GM23338 (cell line): Measurements from ENCODE around the gene MYT1. TPM values are rescaled to one million over a fixed set of nuclear protein-coding genes. Genes with fewer than 3 reads are reported as not detected.

Experiments
- ATAC-seq: fragments of 200-7000 bp; cut with Tn5 transposase; 3 replicates; pipeline ENCODE4 v1.9.1; 2020
- DNase-seq: peaks from one replicate; pipeline ENCODE4 v3.0.0-alpha.2; 2015; ENCODE audit warnings: low spot score
- H2AFZ ChIP-seq: fragments of 200-600 bp; sonication (generic); 2 replicates; pipeline ENCODE4 v1.8.0; 2016; ENCODE audit warnings: antibody characterized with exemption, mild to moderate bottlenecking, moderate library complexity
- H3F3A ChIP-seq: fragments of 200-600 bp; sonication (generic); replicated peaks from 2 replicates; pipeline ENCODE4 v1.8.0; 2017; ENCODE audit warnings: antibody characterized with exemption, mixed run types, low read depth
- H3K27ac ChIP-seq: fragments of 200-600 bp; sonication (generic); 2 replicates; pipeline ENCODE4 v1.6.1; 2016; ENCODE audit warnings: low read depth
- H3K27me3 ChIP-seq: fragments of 200-600 bp; sonication (generic); 2 replicates; pipeline ENCODE4 v1.8.0; 2016; ENCODE audit warnings: mild to moderate bottlenecking, mixed run types, moderate library complexity; ENCODE audit not compliant: insufficient read depth
- H3K36me3 ChIP-seq: fragments of 200-600 bp; sonication (generic); 2 replicates; pipeline ENCODE4 v1.8.0; 2016; ENCODE audit warnings: mild to moderate bottlenecking; ENCODE audit not compliant: insufficient read depth
- H3K4me1 ChIP-seq: fragments of 200-600 bp; sonication (generic); 2 replicates; pipeline ENCODE4 v1.8.0; 2016; ENCODE audit warnings: mild to moderate bottlenecking, moderate library complexity; ENCODE audit not compliant: insufficient read depth
- H3K4me2 ChIP-seq: fragments of 200-600 bp; sonication (generic); 2 replicates; pipeline ENCODE4 v1.7.1; 2017; ENCODE audit warnings: mixed run types
- H3K4me3 ChIP-seq: fragments of 200-600 bp; sonication (generic); 2 replicates; pipeline ENCODE4 v1.6.1; 2016; ENCODE audit warnings: mixed run types
- H3K79me2 ChIP-seq: fragments of 200-600 bp; sonication (generic); replicated peaks from 2 replicates; pipeline ENCODE4 v1.8.0; 2017; ENCODE audit warnings: mild to moderate bottlenecking; ENCODE audit not compliant: insufficient read depth
- H3K9me2 ChIP-seq: fragments of 200-600 bp; sonication (generic); 2 replicates; pipeline ENCODE4 v1.8.0; 2017; ENCODE audit not compliant: insufficient read depth
- H4K20me1 ChIP-seq: fragments of 200-600 bp; sonication (generic); replicated peaks from 2 replicates; pipeline ENCODE4 v1.8.0; 2017; ENCODE audit warnings: mild to moderate bottlenecking; ENCODE audit not compliant: insufficient read depth
- H3K27ac Mint-ChIP-seq: 2 replicates; pipeline ENCODE4 v1.8.0; 2020; ENCODE audit warnings: inconsistent platforms, mild to moderate bottlenecking, moderate library complexity, mixed read lengths
- H3K27me3 Mint-ChIP-seq: 3 replicates; pipeline ENCODE4 v1.8.0; 2022; ENCODE audit warnings: low read depth, mild to moderate bottlenecking, moderate library complexity, mixed read lengths, inconsistent platforms; ENCODE audit not compliant: insufficient read depth, poor library complexity
- H3K36me3 Mint-ChIP-seq: 3 replicates; pipeline ENCODE4 v1.8.0; 2021; ENCODE audit warnings: low read depth, mild to moderate bottlenecking, inconsistent platforms, moderate library complexity, mixed read lengths
- H3K4me1 Mint-ChIP-seq: 3 replicates; pipeline ENCODE4 v1.8.0; 2020; ENCODE audit warnings: mild to moderate bottlenecking, inconsistent platforms, mixed read lengths
- H3K4me3 Mint-ChIP-seq: 3 replicates; pipeline ENCODE4 v1.8.0; 2021; ENCODE audit warnings: moderate library complexity, mild to moderate bottlenecking, inconsistent platforms, mixed read lengths
- H3K9me3 Mint-ChIP-seq: 3 replicates; pipeline ENCODE4 v1.8.0; 2020; ENCODE audit warnings: moderate library complexity, mild to moderate bottlenecking, inconsistent platforms, mixed read lengths
- CREB1 ChIP-seq: fragments of 250-450 bp; sonication (Bioruptor Pico); IDR thresholded peaks from 2 replicates; pipeline ENCODE4 v1.5.0; 2020; ENCODE audit warnings: low read depth, mild to moderate bottlenecking, moderate library complexity
- CTCF ChIP-seq, 2 experiments: fragments of 200-600 bp in 1 of 2; sonication (generic) in 1 of 2; conservative IDR thresholded peaks; 2 replicates each; pipeline versions ENCODE4 v1.5.1 to v1.6.1; 2016 to 2017; ENCODE audit warnings: antibody characterized with exemption in 2 of 2, low read depth in 2 of 2, mild to moderate bottlenecking in 2 of 2, moderate library complexity in 1 of 2
- ETS1 ChIP-seq: IDR thresholded peaks from 2 replicates; pipeline ENCODE4 v1.6.1; 2016; ENCODE audit warnings: antibody characterized with exemption
- EZH2 ChIP-seq: fragments of 200-600 bp; sonication (generic); IDR thresholded peaks from one replicate; pipeline ENCODE4 v1.8.0; 2017; ENCODE audit warnings: antibody characterized with exemption, mild to moderate bottlenecking, low read depth; ENCODE audit not compliant: unreplicated experiment
- EZH2phosphoT487 ChIP-seq: fragments of 200-600 bp; sonication (generic); IDR thresholded peaks from one replicate; pipeline ENCODE4 v1.8.1; 2018; ENCODE audit warnings: antibody characterized with exemption; ENCODE audit not compliant: unreplicated experiment
- JUNB ChIP-seq: IDR thresholded peaks from one replicate; pipeline ENCODE4 v1.6.1; 2016; ENCODE audit warnings: antibody characterized with exemption; ENCODE audit not compliant: unreplicated experiment
- NANOG ChIP-seq: IDR thresholded peaks from 2 replicates; pipeline ENCODE4 v1.6.1; 2016; ENCODE audit warnings: antibody characterized with exemption, borderline replicate concordance
- POLR2AphosphoS5 ChIP-seq: IDR thresholded peaks from 2 replicates; pipeline ENCODE4 v1.6.1; 2016; ENCODE audit warnings: antibody characterized with exemption, low read depth
- REST ChIP-seq: IDR thresholded peaks from one replicate; pipeline ENCODE4 v1.6.1; 2018; ENCODE audit warnings: antibody characterized with exemption; ENCODE audit not compliant: unreplicated experiment
- STAT1 ChIP-seq: IDR thresholded peaks from one replicate; pipeline ENCODE4 v1.6.1; 2016; ENCODE audit warnings: antibody characterized with exemption; ENCODE audit not compliant: unreplicated experiment
- ZNF114 ChIP-seq: fragments of 250-450 bp; sonication (Bioruptor Pico); IDR thresholded peaks from 2 replicates; pipeline ENCODE4 v1.5.0; 2020; ENCODE audit warnings: mild to moderate bottlenecking, moderate library complexity
- ZNF331 ChIP-seq: fragments of 250-450 bp; sonication (Bioruptor Pico); IDR thresholded peaks from 2 replicates; pipeline ENCODE4 v1.5.0; 2020; ENCODE audit warnings: low read depth, mild to moderate bottlenecking, moderate library complexity
- ZNF462 ChIP-seq: fragments of 250-450 bp; sonication (Bioruptor Pico); IDR thresholded peaks from 2 replicates; pipeline ENCODE4 v1.5.0; 2020; ENCODE audit warnings: mild to moderate bottlenecking, moderate library complexity
- polyA plus RNA-seq: library from polyadenylated mRNA; unstranded; fragments of >200 nt; fragmentation: Nextera tagmentation; extraction: Ambion mirVana; gene quantifications from 2 replicates; pipeline ENCODE4 v1.2.1, GENCODE V29; 2016
- total RNA-seq: library from RNA; depleted of rRNA; stranded (reverse); fragments of >200 nt; shearing (Covaris generic); gene quantifications from 2 replicates; pipeline ENCODE4 v1.2.3, GENCODE V29; 2014

The MYT1 gene
- total and polyA plus RNA-seq, 2 experiments from 2014 or later: 0.83 to 1.6 TPM

- Histone ChIP-seq H3K9me2 (no peaks in the 10 kb centered on the region), H4K20me1 (no peaks in the 10 kb centered on the region), H3K27ac (no peak overlapping the region), H3K4me2 (no peak overlapping the region), H3F3A (no peaks in the 10 kb centered on the region), H3K4me1 (no peaks in the 10 kb centered on the region; the same call in 1 of the 2 replicates), H3K4me3 (no peak overlapping the region), H3K27me3 (no peaks in the 10 kb centered on the region), H2AFZ (no peak overlapping the region), H3K36me3 (no peaks in the 10 kb centered on the region), H3K79me2 (no peaks in the 10 kb centered on the region)
- no peak for TF ChIP-seq CREB1
- no peak for TF ChIP-seq REST
- no peak for TF ChIP-seq ETS1
- TF ChIP-seq NANOG: no peak
- TF ChIP-seq POLR2AphosphoS5: no peak
- TF ChIP-seq ZNF462 (CRISPR knock-in tag): no peak
- TF ChIP-seq STAT1: no peak
- no peak for TF ChIP-seq EZH2
- no peak for TF ChIP-seq EZH2phosphoT487
- no peak for TF ChIP-seq CTCF (conservative IDR thresholded peaks at IDR 0.05; ENCODE audit: low read depth in 2 of 2)
- TF ChIP-seq ZNF331 (CRISPR knock-in tag): no peak
- no peak for TF ChIP-seq JUNB
- no peak for TF ChIP-seq ZNF114 (CRISPR knock-in tag)
- no peak for ATAC-seq
- H3K27me3 Mint-ChIP-seq: peaks cover 14% of the 10 kb centered on the region
- no peaks in the 10 kb centered on the region for H3K36me3 Mint-ChIP-seq
- DNase-seq: peak; percentile 0
- no peak overlapping the region for H3K4me3 Mint-ChIP-seq
- peaks cover 4% of the 10 kb centered on the region; the same call in 2 of the 3 replicates for H3K4me1 Mint-ChIP-seq
- H3K9me3 Mint-ChIP-seq: no peaks in the 10 kb centered on the region
- no peak overlapping the region for H3K27ac Mint-ChIP-seq
Observed at GRCh38 chr20:64116016-64116415, 48.2 kb upstream of the MYT1 start.
